Kasumi-1 (cell line): ENCODE measurements around the gene ESPL1.

Experiments used
- DNase-seq, 2 experiments: peaks; one replicate each; lab custom pipeline; 2025; lab: John Stamatoyannopoulos, UW

ESPL1 gene

GRCh38 chr12:53340398-53340797 is 72.3 kb downstream of the ESPL1 start:
- no peak for DNase-seq
